K562 (cell line): Measurements from ENCODE around the gene PAM. TPM values are rescaled to one million over a fixed set of nuclear protein-coding genes. Genes with fewer than 3 reads are reported as not detected.

Experiments used
- ELF4 ChIP-seq: fragments of 450-650 bp; formaldehyde crosslinking; IDR thresholded peaks from 2 replicates; pipeline ENCODE4 v1.4.0; 2022; ENCODE audit warnings: missing genetic modification characterization
- KLF13 ChIP-seq: fragments of 450-650 bp; IDR thresholded peaks from 2 replicates; pipeline ENCODE4 v1.6.1; 2016; ENCODE audit warnings: missing genetic modification characterization, low read depth, mild to moderate bottlenecking, missing compliant biosample characterization, moderate library complexity, borderline replicate concordance
- KLF16 ChIP-seq: IDR thresholded peaks from 2 replicates; pipeline ENCODE4 v1.6.1; 2016; ENCODE audit warnings: antibody characterized with exemption
- MYNN ChIP-seq, 2 experiments: sonication (generic); formaldehyde crosslinking in 1 of 2; IDR thresholded peaks; 2 replicates each; pipeline versions ENCODE4 v1.5.0 to v1.6.1; 2016 to 2020; ENCODE audit warnings: antibody characterized with exemption in 1 of 2, missing genetic modification reagents in 1 of 2
- TEAD2 ChIP-seq: fragments of 450-650 bp; IDR thresholded peaks from 2 replicates; pipeline ENCODE4 v1.6.1; 2016; ENCODE audit warnings: missing genetic modification characterization, control low read depth, missing compliant biosample characterization
- ZSCAN32 ChIP-seq: fragments of 450-650 bp; formaldehyde crosslinking; IDR thresholded peaks from 2 replicates; pipeline ENCODE4 v1.4.0; 2020; ENCODE audit warnings: mild to moderate bottlenecking, moderate library complexity
- polyA plus RNA-seq, 8 experiments: library from polyadenylated mRNA; depleted of rRNA in 4 of 8; stranded (reverse) in 5 of 8; unstranded in 3 of 8; fragments of >200 nt; fragmentation: Nextera tagmentation in 2 of 8; fragmentation: Illumina TruSeq in 1 of 8; extraction: Ambion mirVana in 2 of 8; extraction: Trizol in 1 of 8; gene quantifications; 2 replicates each; pipeline versions ENCODE4 v1.2.1 to v1.2.3, GENCODE V29; 2011 to 2014; ENCODE audit warnings: inconsistent platforms in 1 of 8, missing spikeins in 1 of 8
- total RNA-seq, 7 experiments: library from RNA; depleted of rRNA in 6 of 7; stranded (reverse); fragments of >200 nt in 6 of 7; fragmentation: Illumina TruSeq in 2 of 7; extraction: Trizol in 2 of 7; gene quantifications; 2 replicates each; pipeline versions ENCODE4 v1.2.1 to v1.2.3, GENCODE V29; 2011 to 2021; ENCODE audit warnings: low replicate concordance in 1 of 7
- TF ChIP-seq, protein P1 (sequence below): fragments of 250-450 bp; sonication (Bioruptor Pico); IDR thresholded peaks from 2 replicates; pipeline ENCODE4 v1.4.0; 2020
- TF ChIP-seq, protein P2 (sequence below): fragments of 250-450 bp; sonication (Bioruptor Pico); IDR thresholded peaks from 2 replicates; pipeline ENCODE4 v1.5.0; 2021; ENCODE audit warnings: mild to moderate bottlenecking, borderline replicate concordance

PAM gene
- total and polyA plus RNA-seq, 9 of the 15 experiments (the other 6 are each of a cell fraction or from before 2014, with no cell fraction given): 0.39 to 3.1 (median 0.77) TPM

DNA sequence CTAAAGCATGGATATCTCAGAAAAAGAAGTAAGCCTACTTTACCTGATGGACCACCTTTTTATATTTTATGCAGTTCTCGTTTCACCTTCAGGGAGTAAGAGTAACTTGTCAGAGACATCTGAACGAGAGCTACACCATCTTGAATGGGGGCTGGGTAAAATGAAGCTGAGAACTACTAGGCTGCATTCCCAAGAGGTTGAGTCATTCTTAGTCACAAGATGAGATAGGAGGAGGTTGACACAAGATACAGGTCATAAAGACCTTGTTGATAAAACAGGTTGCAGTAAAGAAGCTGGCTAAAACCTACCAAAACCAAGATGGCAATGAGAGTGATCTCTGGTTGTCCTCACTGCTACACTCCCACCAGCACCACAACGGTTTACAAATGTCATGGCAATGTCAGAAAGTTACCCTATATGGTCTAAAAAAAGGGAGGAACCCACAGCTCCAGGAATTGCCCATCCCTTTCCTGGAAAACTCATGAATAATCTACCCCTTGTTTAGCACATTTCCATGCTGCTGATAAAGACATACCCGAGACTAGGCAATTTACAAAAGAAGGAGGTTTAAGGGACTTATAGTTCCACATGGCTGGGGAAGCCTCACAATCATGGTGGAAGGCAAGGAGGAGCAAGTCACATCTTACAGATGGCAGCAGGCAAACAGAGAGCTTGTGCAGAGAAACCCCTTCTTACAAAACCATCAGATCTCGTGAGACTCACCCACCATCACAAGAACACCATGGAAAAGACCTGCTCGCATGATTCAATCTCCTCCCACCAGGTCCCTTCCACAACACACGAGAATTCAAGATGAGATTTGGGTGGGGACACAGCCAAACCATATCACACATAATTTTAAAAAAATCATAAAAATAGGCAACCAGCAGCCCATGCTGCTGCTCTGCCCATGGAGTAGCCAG is 302.4 kb downstream of the PAM start (continued):
- TF ChIP-seq, protein P1, sequence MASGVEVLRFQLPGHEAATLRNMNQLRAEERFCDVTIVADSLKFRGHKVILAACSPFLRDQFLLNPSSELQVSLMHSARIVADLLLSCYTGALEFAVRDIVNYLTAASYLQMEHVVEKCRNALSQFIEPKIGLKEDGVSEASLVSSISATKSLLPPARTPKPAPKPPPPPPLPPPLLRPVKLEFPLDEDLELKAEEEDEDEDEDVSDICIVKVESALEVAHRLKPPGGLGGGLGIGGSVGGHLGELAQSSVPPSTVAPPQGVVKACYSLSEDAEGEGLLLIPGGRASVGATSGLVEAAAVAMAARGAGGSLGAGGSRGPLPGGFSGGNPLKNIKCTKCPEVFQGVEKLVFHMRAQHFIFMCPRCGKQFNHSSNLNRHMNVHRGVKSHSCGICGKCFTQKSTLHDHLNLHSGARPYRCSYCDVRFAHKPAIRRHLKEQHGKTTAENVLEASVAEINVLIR (CRISPR knock-in tag): peak; percentile 87
- TF ChIP-seq, protein P2, sequence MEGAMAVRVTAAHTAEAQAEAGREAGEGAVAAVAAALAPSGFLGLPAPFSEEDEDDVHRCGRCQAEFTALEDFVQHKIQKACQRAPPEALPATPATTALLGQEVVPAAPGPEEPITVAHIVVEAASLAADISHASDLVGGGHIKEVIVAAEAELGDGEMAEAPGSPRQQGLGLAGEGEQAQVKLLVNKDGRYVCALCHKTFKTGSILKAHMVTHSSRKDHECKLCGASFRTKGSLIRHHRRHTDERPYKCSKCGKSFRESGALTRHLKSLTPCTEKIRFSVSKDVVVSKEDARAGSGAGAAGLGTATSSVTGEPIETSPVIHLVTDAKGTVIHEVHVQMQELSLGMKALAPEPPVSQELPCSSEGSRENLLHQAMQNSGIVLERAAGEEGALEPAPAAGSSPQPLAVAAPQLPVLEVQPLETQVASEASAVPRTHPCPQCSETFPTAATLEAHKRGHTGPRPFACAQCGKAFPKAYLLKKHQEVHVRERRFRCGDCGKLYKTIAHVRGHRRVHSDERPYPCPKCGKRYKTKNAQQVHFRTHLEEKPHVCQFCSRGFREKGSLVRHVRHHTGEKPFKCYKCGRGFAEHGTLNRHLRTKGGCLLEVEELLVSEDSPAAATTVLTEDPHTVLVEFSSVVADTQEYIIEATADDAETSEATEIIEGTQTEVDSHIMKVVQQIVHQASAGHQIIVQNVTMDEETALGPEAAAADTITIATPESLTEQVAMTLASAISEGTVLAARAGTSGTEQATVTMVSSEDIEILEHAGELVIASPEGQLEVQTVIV (CRISPR knock-in tag): peak; percentile 74; the same call in 1 of the 2 replicates
- TF ChIP-seq KLF16: peak; percentile 4; the same call in 1 of the 2 replicates
- peak; percentile 93 for TF ChIP-seq ELF4
- peak; percentile 81; the same call in 1 of the 2 replicates for TF ChIP-seq KLF13
- no peak for TF ChIP-seq MYNN (IDR thresholded peaks at IDR 0.05)
- TF ChIP-seq MYNN (CRISPR knock-in tag; IDR thresholded peaks at IDR 0.05): no peak
- peak; percentile 81 for TF ChIP-seq TEAD2
- peak; percentile 79 for TF ChIP-seq ZSCAN32 (CRISPR knock-in tag)
